Stimulated activated CD4-positive, alpha-beta T cell treated with anti-CD3 and anti-CD28 coated beads, TNF-alpha, amount 100 ng/mL, for 24 hours (primary cell): ENCODE measurements around the gene CD101.
"Not testable (repeated sequence)": the region's sequence is repeated elsewhere in the genome, so short reads cannot be mapped to it uniquely, and the experiment has no call there.

Source experiments
- DNase-seq, 3 experiments: peaks; one replicate each; pipeline ENCODE4 v3.0.0-alpha.2; 2020; ENCODE audit warnings: low read depth in 3 of 3

Gene CD101, protein sequence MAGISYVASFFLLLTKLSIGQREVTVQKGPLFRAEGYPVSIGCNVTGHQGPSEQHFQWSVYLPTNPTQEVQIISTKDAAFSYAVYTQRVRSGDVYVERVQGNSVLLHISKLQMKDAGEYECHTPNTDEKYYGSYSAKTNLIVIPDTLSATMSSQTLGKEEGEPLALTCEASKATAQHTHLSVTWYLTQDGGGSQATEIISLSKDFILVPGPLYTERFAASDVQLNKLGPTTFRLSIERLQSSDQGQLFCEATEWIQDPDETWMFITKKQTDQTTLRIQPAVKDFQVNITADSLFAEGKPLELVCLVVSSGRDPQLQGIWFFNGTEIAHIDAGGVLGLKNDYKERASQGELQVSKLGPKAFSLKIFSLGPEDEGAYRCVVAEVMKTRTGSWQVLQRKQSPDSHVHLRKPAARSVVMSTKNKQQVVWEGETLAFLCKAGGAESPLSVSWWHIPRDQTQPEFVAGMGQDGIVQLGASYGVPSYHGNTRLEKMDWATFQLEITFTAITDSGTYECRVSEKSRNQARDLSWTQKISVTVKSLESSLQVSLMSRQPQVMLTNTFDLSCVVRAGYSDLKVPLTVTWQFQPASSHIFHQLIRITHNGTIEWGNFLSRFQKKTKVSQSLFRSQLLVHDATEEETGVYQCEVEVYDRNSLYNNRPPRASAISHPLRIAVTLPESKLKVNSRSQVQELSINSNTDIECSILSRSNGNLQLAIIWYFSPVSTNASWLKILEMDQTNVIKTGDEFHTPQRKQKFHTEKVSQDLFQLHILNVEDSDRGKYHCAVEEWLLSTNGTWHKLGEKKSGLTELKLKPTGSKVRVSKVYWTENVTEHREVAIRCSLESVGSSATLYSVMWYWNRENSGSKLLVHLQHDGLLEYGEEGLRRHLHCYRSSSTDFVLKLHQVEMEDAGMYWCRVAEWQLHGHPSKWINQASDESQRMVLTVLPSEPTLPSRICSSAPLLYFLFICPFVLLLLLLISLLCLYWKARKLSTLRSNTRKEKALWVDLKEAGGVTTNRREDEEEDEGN

DNA sequence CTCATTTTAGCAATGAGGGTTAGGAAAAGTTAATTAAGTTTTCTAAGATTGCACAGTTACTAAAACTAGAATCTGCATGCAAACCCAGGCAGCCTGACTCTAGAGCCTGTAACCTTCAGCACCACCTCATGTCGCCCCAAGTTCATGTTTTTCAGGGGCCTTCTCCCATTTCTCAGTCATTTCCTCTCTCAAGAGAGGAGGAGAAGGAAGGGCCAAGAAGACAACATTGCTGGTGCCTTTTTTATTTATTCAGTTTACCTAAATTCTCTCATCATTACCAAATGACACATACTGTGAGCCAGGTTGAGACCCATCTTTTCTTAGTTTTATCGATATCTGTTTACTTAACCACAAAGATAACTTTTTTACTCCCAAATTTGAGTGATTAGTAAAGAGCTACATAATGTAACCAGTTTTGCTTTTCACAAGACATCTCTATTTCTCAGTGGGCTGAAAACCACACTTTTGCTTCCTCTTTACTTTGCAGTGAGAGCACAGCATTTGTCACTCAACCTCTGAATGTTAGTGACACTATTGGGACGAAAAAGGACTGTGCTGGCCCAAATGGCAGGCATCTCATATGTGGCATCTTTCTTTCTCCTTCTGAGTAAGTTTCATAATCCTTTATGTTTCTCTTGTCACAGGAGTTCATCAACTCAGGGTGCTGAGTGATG lies at the start of gene CD101:
Gene CD101 (plus strand): TSS at position 507 of the 674 bp plus-strand sequence. CDS start 58 bp downstream, at position 565.
- DNase-seq = peak in 1 of 3 experiments; percentile 19

DNA sequence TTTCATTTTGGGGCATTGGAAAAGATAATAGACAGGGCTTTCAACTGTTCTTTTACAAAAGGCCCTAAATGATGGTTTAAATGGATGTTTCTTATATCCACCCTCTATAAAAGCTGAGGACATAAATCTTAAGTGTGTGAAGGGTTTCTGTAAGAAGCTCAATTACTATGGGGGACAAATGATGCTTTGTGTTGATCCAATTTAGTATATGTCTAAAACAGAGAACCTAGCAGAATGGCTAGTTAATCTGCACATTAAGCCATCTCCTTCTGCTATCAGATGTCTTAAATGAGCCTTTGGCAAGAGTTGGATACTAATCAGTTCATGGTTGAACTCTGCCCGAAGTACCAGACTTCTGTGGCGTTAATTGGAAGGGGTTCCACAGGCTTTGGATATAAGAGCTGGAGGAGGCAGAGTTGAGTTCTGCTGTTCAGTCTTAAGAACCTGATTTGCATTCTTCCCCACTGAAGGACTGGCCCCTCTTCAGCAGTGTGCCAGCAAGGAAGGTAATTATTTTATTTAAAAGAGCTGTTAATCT lies 48.8 kb upstream of the CD101 start:
- DNase-seq = no peak

DNA sequence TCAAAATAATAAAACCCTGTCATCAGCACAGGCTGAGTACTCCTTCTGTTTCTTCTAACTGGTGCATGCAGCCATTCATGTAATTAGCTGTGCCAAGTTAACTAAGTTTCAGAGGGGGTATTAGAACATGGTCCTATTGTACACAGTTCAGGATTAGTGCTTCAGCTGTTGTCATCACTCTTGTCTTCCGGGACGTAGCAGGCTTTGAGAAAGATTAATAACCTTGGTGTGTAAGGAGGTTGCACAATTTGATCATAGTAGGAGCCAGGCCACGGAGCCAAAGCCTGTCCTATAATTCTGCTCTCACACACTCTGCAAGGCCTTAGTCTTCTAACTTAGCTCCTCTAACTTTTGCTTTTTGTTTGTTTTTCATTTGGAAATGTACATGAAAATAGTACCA lies 47.1 kb upstream of the CD101 start:
- no peak for DNase-seq

DNA sequence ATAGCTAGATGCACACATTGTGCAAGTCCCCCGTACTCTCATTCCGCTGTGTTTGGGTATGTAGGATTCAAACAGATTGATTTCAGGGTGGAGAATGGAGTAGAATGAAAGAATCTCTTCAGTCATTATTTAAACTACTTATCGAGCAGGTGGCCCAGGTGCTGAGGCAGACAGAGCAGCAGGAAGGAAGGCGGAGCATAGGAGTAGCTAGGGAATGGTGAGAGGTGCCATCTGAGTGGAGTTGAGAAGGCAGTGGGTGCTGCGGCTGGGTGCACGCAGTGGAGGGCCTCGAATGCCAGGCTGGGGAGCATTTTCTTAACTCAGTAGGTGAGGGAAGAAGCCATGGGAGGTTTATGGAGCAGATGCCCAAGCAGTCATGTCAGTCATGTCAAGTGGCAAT lies 45.2 kb upstream of the CD101 start:
- DNase-seq = no peak

DNA sequence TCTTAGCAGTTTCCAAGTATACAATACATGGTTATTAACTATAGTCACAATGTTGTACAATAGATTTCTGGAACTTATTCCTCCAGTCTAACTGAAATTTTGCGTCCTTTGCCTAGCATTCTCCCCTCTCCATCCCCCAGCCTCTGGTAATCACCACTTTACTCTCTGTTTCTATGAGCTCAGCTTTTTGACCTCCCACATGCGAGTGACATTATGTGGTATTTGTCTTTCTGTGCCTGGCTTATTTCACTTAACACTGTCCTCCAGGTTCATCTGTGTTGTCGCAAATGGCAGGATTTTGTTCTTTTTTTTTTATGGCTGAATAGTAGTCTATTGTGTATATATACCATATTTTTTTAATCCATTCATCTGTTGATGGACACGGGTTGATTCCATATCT lies 43.9 kb upstream of the CD101 start:
- DNase-seq = no peak

DNA sequence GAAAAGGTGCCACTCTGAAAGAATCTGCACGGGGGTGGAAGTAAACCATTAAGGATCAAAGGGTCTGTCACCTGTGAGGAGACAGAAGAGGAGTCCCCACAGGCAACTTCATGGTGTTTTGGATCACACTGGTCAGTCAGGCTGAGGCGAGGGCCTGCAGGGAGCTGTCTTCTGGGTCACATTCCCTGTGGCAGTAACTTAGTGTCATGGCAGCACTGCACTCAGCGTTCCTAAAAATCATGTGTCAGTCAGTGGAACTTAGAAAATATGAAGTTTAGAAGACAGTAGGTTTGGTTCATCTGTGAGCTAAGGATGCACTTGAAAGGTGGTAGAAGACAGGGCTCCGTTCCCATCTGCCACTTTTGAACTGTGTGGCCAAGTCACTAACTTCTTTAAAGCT lies 43.5 kb upstream of the CD101 start:
- no peak for DNase-seq

DNA sequence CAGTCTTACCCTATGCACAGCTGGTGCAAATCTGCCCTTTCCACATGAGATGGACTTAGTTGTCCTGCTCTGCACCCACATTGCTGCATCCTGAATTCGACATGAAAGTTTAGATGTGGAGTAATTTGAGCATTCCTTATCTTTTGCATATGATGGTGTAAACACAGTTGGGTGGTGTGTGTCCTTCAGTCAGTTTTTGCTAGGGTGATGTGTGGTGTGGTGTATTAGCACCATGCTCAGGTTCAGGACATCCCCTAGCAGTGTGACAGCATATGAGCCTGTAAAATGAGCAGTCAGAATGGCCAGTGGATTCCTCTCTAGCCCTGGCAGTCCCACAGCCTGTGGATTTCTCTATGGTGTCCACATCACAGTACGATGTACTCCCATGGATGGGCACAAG lies 42.6 kb upstream of the CD101 start:
- DNase-seq = no peak

DNA sequence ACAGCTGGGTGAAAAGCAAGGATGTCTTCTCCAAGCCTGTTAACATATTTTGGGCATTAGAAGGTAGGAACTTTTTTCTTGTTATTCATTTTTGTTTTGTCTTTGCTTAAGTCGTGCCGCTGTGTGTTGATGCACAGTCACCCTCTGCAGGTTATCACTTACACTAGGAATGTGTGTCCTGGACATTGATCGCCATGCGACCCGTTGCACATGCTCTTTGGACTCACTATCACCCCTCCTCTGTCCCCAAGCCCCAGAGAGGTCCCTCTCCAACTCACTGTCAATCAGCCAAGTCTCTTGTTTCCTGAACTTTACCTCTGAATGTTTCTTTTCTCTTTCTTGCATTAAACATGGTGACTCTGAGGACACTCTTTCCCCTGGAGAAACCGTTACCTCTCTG lies 40.0 kb upstream of the CD101 start:
- DNase-seq = no peak

DNA sequence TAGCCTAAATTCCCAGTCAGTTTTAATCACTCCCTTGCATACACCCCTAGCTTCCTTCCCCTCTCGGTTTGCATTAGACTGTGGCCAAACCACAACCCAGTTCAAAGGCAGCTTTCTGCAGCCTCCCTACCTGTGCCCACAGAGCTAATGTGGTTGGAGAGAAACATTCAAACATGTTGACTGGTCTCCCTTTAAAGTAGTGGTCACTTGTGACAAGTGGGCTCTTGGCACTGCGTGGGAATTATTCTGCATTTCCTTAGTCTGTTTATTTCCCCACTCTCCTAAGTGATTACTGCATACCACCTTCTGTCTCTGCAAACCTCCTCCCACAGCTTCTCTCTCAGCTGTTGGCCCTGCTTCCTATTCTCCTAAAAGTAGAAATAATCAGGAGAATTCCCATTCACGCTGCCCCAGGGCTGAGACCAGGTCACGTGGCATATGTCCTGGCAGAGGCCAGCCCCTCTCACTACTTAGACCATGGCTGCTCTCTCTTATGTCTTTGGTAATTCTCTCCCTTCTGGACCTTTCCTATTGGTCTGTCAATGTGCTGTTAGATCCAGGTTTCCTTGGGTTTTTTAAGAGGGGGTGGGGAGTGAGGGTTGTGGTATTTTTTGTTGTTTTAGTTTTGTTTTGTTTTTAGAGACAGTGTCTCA lies 38.4 kb upstream of the CD101 start:
- no peak for DNase-seq

DNA sequence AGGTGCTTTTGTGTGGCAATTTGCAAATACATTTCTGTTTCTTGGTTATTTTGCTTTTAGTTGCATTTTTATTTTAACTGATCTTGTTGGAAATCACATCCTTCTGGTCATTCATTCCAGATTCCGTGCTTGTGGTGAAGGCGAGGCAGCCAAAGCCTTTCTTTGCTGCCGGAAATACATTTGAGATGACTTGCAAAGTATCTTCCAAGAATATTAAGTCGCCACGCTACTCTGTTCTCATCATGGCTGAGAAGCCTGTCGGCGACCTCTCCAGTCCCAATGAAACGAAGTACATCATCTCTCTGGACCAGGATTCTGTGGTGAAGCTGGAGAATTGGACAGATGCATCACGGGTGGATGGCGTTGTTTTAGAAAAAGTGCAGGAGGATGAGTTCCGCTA lies 34.8 kb upstream of the CD101 start:
- no peak for DNase-seq

DNA sequence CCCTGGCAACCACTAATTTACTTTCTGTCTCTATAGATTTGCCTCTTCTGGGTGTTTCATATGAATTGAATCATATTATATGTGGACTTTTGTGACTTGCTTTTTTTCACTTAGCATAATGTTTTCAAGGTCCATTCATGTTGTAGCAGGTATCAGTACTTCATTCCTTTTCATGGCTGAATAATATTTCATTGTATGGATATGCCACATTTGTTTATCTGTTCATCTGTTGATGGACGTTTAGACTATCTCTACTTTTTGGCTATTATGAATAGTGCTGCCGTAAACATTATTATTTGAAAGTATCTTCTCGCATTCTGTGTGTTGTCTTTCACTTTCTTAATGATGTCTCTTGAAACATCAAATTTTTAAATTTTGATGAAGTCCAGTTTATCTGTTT lies 32.8 kb upstream of the CD101 start:
- DNase-seq = no peak

DNA sequence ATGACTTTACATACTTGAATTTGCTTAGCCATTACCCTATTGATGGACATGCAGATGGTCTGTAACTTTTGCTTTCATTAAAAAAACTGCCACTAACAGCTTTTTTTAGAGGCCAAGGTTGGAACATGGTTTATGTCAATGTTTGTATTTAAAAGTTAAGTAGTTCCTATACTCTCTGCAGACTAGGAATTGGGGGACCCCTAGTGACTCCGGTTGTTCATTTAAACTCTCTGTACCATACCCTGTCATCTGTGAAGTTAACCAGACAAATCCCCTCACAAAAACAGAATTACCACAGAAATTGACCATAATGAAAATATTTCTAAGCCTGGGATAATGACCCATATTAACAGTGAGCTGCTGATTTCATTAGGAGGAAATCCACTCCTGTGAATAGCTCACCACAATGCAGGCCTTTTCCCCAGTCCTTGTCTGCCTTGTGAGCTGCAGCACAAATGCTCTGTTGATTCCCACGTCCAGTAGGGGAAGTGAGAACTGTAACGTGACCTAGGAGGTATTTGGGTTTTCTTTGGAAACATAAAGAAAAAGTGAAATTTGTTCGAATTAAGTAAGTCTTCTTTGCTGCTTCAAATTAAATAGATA lies 30.2 kb upstream of the CD101 start:
- no peak for DNase-seq

DNA sequence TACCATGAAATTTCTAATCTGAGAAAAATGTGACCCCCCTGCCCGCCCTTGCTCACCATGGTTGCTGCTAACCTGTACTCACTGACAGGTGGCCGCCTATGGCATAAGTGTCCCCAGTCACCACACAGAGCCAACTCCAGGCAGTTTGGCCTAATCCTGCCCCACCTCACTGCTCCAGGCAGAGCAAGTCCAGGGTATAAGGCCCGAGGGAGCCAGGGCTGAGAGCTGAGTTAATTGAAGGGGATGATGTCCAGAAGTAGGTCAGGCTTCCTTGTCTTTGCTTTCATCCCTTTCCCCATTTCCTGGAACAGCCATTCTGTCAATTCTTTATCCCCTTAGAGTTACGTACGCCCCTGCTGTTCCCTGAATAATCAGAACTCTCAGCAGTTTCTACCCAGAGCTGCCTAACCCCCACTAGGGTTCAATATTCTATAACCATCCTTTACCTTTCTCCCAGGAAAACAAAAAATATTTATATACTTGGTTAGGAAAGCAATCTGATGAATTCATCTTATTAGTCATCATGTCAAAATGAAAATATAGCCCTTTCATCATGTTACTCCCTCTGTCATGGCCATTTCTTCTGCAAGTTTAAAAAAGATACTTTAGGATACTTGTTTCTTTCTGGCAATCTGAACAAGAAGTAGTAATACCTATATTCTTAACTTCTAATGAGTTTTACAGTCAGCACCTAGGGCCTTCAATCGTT lies 29.4 kb upstream of the CD101 start:
- DNase-seq = no peak

DNA sequence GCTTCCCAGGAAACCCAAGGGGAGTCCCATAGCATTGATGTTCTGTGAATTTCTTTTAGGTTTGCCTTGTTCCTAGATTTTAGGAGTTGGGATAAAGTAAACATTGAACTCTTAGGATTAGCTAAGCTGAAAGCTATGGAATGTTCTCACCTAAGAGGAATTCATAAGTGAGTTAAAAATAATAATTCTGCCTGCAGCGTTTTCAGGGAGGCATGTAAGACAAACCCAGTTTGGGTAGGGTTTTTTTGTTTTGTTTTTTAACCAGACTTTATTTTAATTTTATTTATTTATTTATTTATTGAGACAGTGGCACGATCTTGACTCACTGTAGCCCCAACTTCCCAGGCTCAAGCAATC lies 28.9 kb upstream of the CD101 start:
- DNase-seq = no peak

DNA sequence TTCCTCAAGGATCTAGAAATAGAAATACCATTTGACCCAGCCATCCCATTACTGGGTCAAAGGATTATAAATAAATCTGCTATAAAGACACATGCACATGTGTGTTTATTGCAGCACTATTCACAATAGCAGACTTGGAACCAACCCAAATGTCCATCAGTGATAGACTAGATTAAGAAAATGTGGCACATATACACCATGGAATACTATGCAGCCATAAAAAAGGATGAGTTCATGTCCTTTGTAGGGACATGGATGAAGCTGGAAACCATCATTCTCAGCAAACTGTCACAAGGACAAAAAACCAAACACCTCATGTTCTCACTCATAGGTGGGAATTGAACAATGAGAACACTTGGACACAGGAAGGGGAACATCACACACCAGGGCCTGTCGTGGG lies 21.3 kb upstream of the CD101 start:
- DNase-seq = not testable (repeated sequence)

DNA sequence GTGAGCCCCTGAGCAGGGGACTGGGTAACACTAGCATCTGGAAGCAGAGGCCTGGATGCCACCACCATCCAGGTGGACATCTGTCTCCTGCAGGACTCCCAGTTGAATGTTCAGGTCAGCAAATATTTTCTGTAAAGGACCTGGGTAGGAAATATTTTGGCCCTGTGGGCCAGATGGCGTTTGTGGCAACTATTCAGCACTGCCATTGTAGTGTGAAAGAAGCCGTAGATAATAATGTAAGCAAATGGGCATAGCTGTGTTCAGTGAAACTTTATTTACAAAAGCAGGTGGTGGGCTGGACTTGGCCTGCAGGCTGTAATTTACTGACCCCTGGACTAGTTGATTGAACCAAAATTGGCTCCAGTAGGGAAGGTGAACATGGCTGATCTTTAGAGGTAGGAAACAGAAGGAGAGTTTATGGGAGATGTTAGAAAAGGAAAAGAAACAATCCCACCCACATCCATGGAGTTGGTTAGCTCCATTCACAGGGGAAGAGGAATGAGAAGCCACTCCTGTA lies 20.0 kb upstream of the CD101 start:
- no peak for DNase-seq

DNA sequence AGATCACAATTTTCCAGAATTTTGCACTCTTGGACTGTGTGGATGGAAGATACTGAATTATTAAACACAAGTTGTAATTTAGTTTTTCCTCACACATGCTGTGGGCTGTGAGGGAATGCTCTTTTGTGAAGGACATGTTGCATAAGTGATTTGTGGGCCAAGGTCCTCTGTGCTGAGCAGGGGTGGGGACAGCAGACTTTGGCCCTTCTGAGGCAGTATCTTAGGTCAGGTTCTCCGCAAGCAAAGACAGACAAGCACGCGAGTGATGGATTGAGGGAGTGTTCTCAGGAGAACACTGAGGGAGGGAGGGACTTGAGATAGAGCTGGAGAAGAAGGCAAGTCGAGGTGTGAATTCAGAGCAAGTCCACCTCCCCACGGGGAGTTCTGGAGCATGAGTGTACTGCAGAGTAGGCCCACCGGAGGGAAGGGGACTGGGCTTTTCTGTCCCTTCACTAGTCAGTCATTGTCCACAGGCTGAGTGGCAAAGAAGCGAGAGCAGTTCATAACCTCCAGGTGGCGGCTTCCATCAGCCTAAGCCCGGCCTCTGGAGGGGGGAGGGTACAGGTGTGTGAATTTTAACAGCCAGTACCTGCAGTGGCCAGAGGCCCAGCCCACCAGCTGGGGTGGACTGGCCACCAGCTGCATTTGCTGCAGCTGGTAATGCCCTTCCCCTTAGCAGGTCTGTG lies 19.1 kb upstream of the CD101 start:
- DNase-seq = no peak

DNA sequence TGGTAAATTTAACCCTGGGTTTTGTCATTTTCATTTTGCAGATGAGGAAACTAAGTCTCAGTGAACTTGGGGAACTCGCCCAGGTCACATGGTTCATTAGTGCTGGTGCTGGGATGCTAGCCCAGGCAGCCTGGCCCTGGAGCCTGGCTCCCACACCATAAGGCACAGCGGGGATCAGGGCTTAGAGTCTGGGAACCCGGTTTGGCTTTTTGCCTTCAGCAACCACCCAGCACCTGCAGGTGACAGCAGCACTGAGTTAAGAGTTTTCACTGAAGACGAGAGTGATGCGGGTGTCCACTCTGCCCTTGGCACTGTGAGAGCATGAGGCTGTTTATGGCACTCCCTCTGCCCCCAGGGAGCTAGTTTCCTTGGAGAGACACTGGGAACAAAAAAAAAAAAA lies 18.4 kb upstream of the CD101 start:
- DNase-seq = no peak

DNA sequence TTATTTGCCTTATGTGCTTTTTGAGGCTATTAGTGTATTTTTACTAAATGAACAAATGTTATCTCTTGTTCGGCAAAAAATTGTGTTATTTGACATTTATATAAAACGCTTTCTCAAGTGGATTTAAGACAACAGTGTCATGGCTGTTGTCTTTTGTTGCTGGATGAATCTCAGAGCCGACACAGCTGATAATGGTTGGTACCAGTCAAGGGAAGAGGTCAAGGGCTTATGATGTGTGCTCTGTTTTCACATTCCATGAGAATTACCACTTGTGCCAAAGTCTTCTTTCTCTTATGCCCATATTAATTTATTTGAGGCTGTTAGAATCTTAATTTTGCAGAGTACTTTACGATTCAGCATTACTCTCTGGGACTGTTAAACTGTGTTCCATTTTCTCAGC lies 17.9 kb upstream of the CD101 start:
- no peak for DNase-seq
